SIG-M5 (cell line): ENCODE results near the gene FAM209B.
"Not testable (repeated sequence)": the region's sequence is repeated elsewhere in the genome, so short reads cannot be mapped to it uniquely, and the experiment has no call there.

ENCODE experiments used
- DNase-seq: peaks from one replicate; lab custom pipeline; 2025; lab: John Stamatoyannopoulos, UW

The FAM209B gene

GRCh38 chr20:56532946-56533345, at the start of gene FAM209B:
FAM209B (plus strand) TSS chr20:56533246; CDS start chr20:56533342, 96 bp downstream.
- DNase-seq = not testable (repeated sequence)

- DNase-seq = no peak
Measured at GRCh38 chr20:56483970-56484369, 49.1 kb upstream of the FAM209B start.

GRCh38 chr20:56487216-56487615, 45.8 kb upstream of the FAM209B start:
- DNase-seq = no peak

GRCh38 chr20:56488566-56488965, 44.5 kb upstream of the FAM209B start:
- DNase-seq = no peak

- DNase-seq = no peak
Measured at GRCh38 chr20:56501116-56501515, 31.9 kb upstream of the FAM209B start.

GRCh38 chr20:56503916-56504315, 29.1 kb upstream of the FAM209B start:
- DNase-seq = no peak

GRCh38 chr20:56504373-56505005, 28.6 kb upstream of the FAM209B start:
- no peak for DNase-seq

GRCh38 chr20:56506103-56506502, 26.9 kb upstream of the FAM209B start:
- DNase-seq = no peak

GRCh38 chr20:56511926-56512325, 21.1 kb upstream of the FAM209B start:
- DNase-seq = no peak

GRCh38 chr20:56513161-56514150, 19.6 kb upstream of the FAM209B start:
- DNase-seq = no peak

- no peak for DNase-seq
Measured at GRCh38 chr20:56516631-56517030, 16.4 kb upstream of the FAM209B start.

GRCh38 chr20:56517211-56517610, 15.8 kb upstream of the FAM209B start:
- no peak for DNase-seq

GRCh38 chr20:56517641-56518040, 15.4 kb upstream of the FAM209B start:
- DNase-seq = no peak

- DNase-seq = no peak
Measured at GRCh38 chr20:56518126-56518525, 14.9 kb upstream of the FAM209B start.

- no peak for DNase-seq
Measured at GRCh38 chr20:56518721-56519398, 14.2 kb upstream of the FAM209B start.

GRCh38 chr20:56519551-56519950, 13.5 kb upstream of the FAM209B start:
- no peak for DNase-seq

- no peak for DNase-seq
Measured at GRCh38 chr20:56520180-56520579, 12.9 kb upstream of the FAM209B start.

GRCh38 chr20:56520746-56521354, 12.2 kb upstream of the FAM209B start:
- not testable (repeated sequence) for DNase-seq

- DNase-seq = no peak
Measured at GRCh38 chr20:56522311-56522710, 10.7 kb upstream of the FAM209B start.

GRCh38 chr20:56524444-56524843, 8.6 kb upstream of the FAM209B start, which contains the start of gene FAM209A:
FAM209A (plus strand) TSS chr20:56524744; CDS start chr20:56524809, 65 bp downstream.
- not testable (repeated sequence) for DNase-seq

- no peak for DNase-seq
Measured at GRCh38 chr20:56527521-56527920, 5.5 kb upstream of the FAM209B start.

GRCh38 chr20:56537997-56538396, 5.0 kb downstream of the FAM209B start:
- DNase-seq = no peak
